MCF 10A (cell line): ENCODE data around the gene VMP1. TPM values are rescaled to one million over a fixed set of nuclear protein-coding genes. Genes with fewer than 3 reads are reported as not detected.

Experiments
- BruUV-seq: library from RNA; stranded (reverse); fragments of 400-500 nt; replicated peaks from 2 replicates; lab custom pipeline; 2021; lab: Mats Ljungman, UMichigan
- CTCF ChIA-PET: fragments of 300-600 bp; sonication (Branson Sonifier 250); formaldehyde crosslinking; extraction: SDS; loops from one replicate; lab custom pipeline; 2021; ENCODE audit warnings: antibody characterized with exemption, inconsistent platforms; lab: Yijun Ruan, JAX
- POLR2A ChIA-PET: fragments of 300-600, 350-650 bp; sonication (Branson Sonifier 250); formaldehyde crosslinking; extraction: SDS; loops from one replicate; lab custom pipeline; 2020; ENCODE audit warnings: antibody characterized with exemption, inconsistent platforms; lab: Yijun Ruan, JAX
- DNase-seq: peaks from one replicate; pipeline ENCODE4 v3.0.0-alpha.2; 2018; ENCODE audit not compliant: unreplicated experiment
- H3K27ac Mint-ChIP-seq: one replicate; pipeline ENCODE4 v1.8.0; 2022; ENCODE audit warnings: mild to moderate bottlenecking, low read depth, mixed read lengths; ENCODE audit not compliant: unreplicated experiment
- H3K27me3 Mint-ChIP-seq: one replicate; pipeline ENCODE4 v1.8.0; 2022; ENCODE audit warnings: mixed read lengths; ENCODE audit not compliant: insufficient read depth, unreplicated experiment
- H3K36me3 Mint-ChIP-seq: one replicate; pipeline ENCODE4 v1.8.0; 2022; ENCODE audit warnings: mild to moderate bottlenecking, moderate library complexity, mixed read lengths; ENCODE audit not compliant: insufficient read depth, unreplicated experiment
- H3K4me1 Mint-ChIP-seq: one replicate; pipeline ENCODE4 v1.8.0; 2022; ENCODE audit warnings: mixed read lengths; ENCODE audit not compliant: insufficient read depth, unreplicated experiment
- H3K4me3 Mint-ChIP-seq: one replicate; pipeline ENCODE4 v1.8.0; 2022; ENCODE audit warnings: mild to moderate bottlenecking, moderate library complexity, mixed read lengths; ENCODE audit not compliant: unreplicated experiment
- H3K9me3 Mint-ChIP-seq: one replicate; pipeline ENCODE4 v1.8.0; 2022; ENCODE audit warnings: mixed read lengths; ENCODE audit not compliant: unreplicated experiment
- intact Hi-C: fragments of 100-400 bp; cut with micrococcal nuclease; formaldehyde crosslinking; loops from 2 replicates; pipeline ENCODE4 v1.14.1; 2022
- total RNA-seq: library from RNA; stranded (reverse); gene quantifications from 2 replicates; pipeline ENCODE4 v1.2.3, GENCODE V29; 2022
- TF ChIP-seq, protein P1 (sequence below): fragments of 200-600 bp; IDR thresholded peaks from one replicate; pipeline ENCODE4 v1.8.0; 2022; ENCODE audit warnings: antibody characterized with exemption, mild to moderate bottlenecking; ENCODE audit not compliant: unreplicated experiment

VMP1 gene
- total RNA-seq, 1 experiment from 2014 or later: 228 TPM

DNA sequence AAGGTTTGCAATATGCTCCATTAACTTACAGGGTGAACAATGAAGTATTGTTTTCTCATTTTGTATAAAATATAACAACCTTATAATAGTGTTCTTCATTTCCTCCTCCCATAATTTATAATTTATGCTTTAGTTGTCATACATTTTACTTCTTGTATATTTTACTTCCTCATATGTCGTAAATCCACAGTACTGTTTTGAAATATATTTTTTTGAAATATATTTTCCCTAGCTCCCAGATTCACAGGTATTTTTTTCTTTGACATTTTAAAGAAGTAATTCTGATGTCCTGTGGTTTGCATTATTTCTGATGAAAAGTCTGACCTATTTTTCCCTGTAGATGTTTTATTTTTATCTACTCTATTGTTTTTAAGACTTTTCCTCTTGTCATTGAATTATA, 52.7 kb downstream of the VMP1 start:
- H3K4me1 Mint-ChIP-seq: peaks cover 25% of the 10 kb centered on the region
- no peak overlapping the region for H3K4me3 Mint-ChIP-seq
- H3K27me3 Mint-ChIP-seq: no peaks in the 10 kb centered on the region
- TF ChIP-seq, protein P1, sequence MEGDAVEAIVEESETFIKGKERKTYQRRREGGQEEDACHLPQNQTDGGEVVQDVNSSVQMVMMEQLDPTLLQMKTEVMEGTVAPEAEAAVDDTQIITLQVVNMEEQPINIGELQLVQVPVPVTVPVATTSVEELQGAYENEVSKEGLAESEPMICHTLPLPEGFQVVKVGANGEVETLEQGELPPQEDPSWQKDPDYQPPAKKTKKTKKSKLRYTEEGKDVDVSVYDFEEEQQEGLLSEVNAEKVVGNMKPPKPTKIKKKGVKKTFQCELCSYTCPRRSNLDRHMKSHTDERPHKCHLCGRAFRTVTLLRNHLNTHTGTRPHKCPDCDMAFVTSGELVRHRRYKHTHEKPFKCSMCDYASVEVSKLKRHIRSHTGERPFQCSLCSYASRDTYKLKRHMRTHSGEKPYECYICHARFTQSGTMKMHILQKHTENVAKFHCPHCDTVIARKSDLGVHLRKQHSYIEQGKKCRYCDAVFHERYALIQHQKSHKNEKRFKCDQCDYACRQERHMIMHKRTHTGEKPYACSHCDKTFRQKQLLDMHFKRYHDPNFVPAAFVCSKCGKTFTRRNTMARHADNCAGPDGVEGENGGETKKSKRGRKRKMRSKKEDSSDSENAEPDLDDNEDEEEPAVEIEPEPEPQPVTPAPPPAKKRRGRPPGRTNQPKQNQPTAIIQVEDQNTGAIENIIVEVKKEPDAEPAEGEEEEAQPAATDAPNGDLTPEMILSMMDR: no peak
- H3K9me3 Mint-ChIP-seq: no peaks in the 10 kb centered on the region
- ChIA-PET POLR2A (interaction anchor here (0.7 to 9.4 kb wide), 6 partner anchors 17 to 80 kb away, joined by 3 to 150 read pairs (median 4); no protein-coding TSS in a partner anchor), CTCF (interaction anchor here (0.8 to 1.2 kb wide), 2 partner anchors 41 to 79 kb away, joined by 3 to 4 read pairs; no protein-coding TSS in a partner anchor)
- DNase-seq: no peak
- peaks cover 28% of the 10 kb centered on the region for H3K36me3 Mint-ChIP-seq
- intact Hi-C loops: no loop called here
- BruUV-seq: no TSS peak
- no peak overlapping the region for H3K27ac Mint-ChIP-seq

GRCh38 chr17:59761385-59762048, 54.1 kb downstream of the VMP1 start:
- no TSS peak for BruUV-seq
- Mint-ChIP-seq H3K4me3 (no peak overlapping the region), H3K36me3 (peaks cover 32% of the 10 kb centered on the region)

DNA sequence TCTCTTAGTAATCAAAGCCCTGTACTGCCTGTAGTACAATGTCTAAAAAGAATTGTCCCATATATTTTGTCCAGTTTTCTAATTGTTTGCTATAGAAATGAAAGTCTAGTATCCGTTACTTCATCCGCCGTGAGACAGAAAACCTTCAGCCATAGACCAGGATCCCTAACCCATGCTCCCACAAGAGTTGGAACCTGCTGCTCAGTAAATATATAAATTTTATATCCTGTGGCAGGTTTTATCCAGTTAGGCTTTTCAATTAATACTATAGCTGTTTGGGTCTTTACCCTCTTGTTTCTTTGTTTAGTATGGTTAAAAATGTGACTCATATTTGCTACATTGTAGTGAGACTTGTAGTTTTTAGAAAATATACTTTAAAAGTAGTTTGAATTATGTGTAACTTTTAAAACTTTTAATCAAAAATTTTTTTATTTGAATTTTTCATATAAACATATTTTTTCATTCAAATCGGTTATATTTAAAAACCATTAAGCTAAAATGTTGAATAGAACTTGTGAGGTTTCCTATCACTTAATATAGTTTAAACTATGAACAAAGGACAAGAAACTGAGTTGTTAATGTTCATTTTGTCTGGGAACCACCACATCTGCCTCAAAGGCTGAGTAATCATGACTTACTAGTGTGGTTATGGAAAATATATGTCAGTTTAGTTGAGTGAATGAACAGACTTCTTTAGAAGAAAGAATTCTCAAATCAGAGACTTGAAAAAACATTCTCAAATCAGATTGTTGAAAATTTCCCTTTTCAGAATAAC, 54.8 kb downstream of the VMP1 start:
- no TSS peak for BruUV-seq
- POLR2A ChIA-PET: interaction anchor here (0.6 to 9.4 kb wide), 14 partner anchors 7 to 344 kb away, joined by 3 to 150 read pairs (median 4); partner anchors contain the start of genes PTRH2, RPS6KB1, TUBD1 and VMP1
- peaks cover 14% of the 10 kb centered on the region for H3K4me1 Mint-ChIP-seq
- intact Hi-C loops: no loop called here
- no peak overlapping the region for H3K4me3 Mint-ChIP-seq
- H3K27ac Mint-ChIP-seq: peak overlapping the region; percentile 78
- no peaks in the 10 kb centered on the region for H3K9me3 Mint-ChIP-seq
- DNase-seq: peak; percentile 40
- CTCF ChIA-PET: interaction anchor here (0.9 to 2.3 kb wide), 3 partner anchors 8 to 15 kb away, joined by 3 to 11 read pairs (median 3); no protein-coding TSS in a partner anchor
- TF ChIP-seq, protein P1: no peak
- H3K36me3 Mint-ChIP-seq: peaks cover 38% of the 10 kb centered on the region
- no peaks in the 10 kb centered on the region for H3K27me3 Mint-ChIP-seq

More at GRCh38 chr17:59761385-59762048, 54.1 kb downstream of the VMP1 start:
- CTCF ChIA-PET: interaction anchor here (0.9 to 1.0 kb wide), 2 partner anchors 8 to 20 kb away, joined by 3 read pairs; no protein-coding TSS in a partner anchor
- Mint-ChIP-seq H3K27ac (peak overlapping the region; percentile 78), H3K27me3 (no peaks in the 10 kb centered on the region), H3K4me1 (peaks cover 19% of the 10 kb centered on the region), H3K9me3 (no peaks in the 10 kb centered on the region)
- POLR2A ChIA-PET: interaction anchor here (0.6 to 9.4 kb wide), 10 partner anchors 8 to 344 kb away, joined by 3 to 150 read pairs (median 5); partner anchors contain the start of genes PTRH2, RPS6KB1, TUBD1 and VMP1
- no peak for DNase-seq
- intact Hi-C loops: no loop called here
- TF ChIP-seq, protein P1: no peak
